Endometrial microvascular endothelial cells (primary cell): ENCODE measurements around the gene ZNF446. TPM values are rescaled to one million over a fixed set of nuclear protein-coding genes. Genes with fewer than 3 reads are reported as not detected.
"Not testable (repeated sequence)": the region's sequence is repeated elsewhere in the genome, so short reads cannot be mapped to it uniquely, and the experiment has no call there.

ENCODE experiments used
- in situ Hi-C: cut with HindIII; loops from 2 replicates; pipeline ENCODE4 v1.10.0; 2017; ENCODE audit warnings: low sequenced_read_pairs, low pct_unique_long_range_greater_than_20kb; ENCODE audit errors: inconsistent ontology term
- total RNA-seq: library from RNA; depleted of rRNA; stranded (reverse); fragments of >200 nt; gene quantifications from one replicate; pipeline ENCODE4 v1.2.3, GENCODE V29; 2015; ENCODE audit errors: inconsistent ontology term

The ZNF446 gene
- total RNA-seq, 1 donor from 2014 or later = 7.4 TPM

- in situ Hi-C loops = no loop called here
These were observed 16.1 kb downstream of the ZNF446 start for GRCh38 chr19:58492265-58492664.

- in situ Hi-C loops = no loop called here
These were observed 21.6 kb downstream of the ZNF446 start for GRCh38 chr19:58497634-58498170.

- in situ Hi-C loops = no loop called here
These were observed 22.3 kb downstream of the ZNF446 start for GRCh38 chr19:58498316-58499020.

GRCh38 chr19:58499021-58499927 lies 23.1 kb downstream of the ZNF446 start:
- in situ Hi-C loops = no loop called here

- in situ Hi-C loops = no loop called here
These were observed 24.1 kb downstream of the ZNF446 start for GRCh38 chr19:58500242-58500641.

GRCh38 chr19:58507602-58508223 lies 31.6 kb downstream of the ZNF446 start:
- in situ Hi-C loops = not testable (repeated sequence)

GRCh38 chr19:58509731-58510083 lies 33.6 kb downstream of the ZNF446 start:
- in situ Hi-C loops = no loop called here

GRCh38 chr19:58510084-58510862 lies 34.1 kb downstream of the ZNF446 start:
- in situ Hi-C loops = no loop called here

- in situ Hi-C loops = no loop called here
These were observed 35.4 kb downstream of the ZNF446 start, which contains the start of gene SLC27A5 for GRCh38 chr19:58511353-58512208. TSS of gene SLC27A5 (minus strand) at chr19:58511992. CDS start at chr19:58511955, 37 bp downstream.

- in situ Hi-C loops = no loop called here
These were observed 37.1 kb downstream of the ZNF446 start for GRCh38 chr19:58513213-58513693.

GRCh38 chr19:58513694-58514563 lies 37.8 kb downstream of the ZNF446 start:
- in situ Hi-C loops = no loop called here

- in situ Hi-C loops = no loop called here
These were observed 38.4 kb downstream of the ZNF446 start for GRCh38 chr19:58514564-58515022.

GRCh38 chr19:58515259-58515658 lies 39.1 kb downstream of the ZNF446 start:
- in situ Hi-C loops = no loop called here

GRCh38 chr19:58516246-58516836 lies 40.2 kb downstream of the ZNF446 start:
- in situ Hi-C loops = no loop called here

- in situ Hi-C loops = no loop called here
These were observed 41.0 kb downstream of the ZNF446 start for GRCh38 chr19:58516964-58517833.
